Fibroblast of lung (primary cell): ENCODE results near the gene IRAK3.
"Not testable (repeated sequence)": the region's sequence is repeated elsewhere in the genome, so short reads cannot be mapped to it uniquely, and the experiment has no call there.

ENCODE experiments used
- CTCF ChIP-seq, 2 donors: IDR thresholded peaks in 1 of 2; conservative IDR thresholded peaks in 1 of 2; 1 replicate in 1 of 2; 2 replicates in 1 of 2; pipeline ENCODE4 v1.5.1; 2011 to 2012; ENCODE audit warnings: low read length in 2 of 2, control low read depth in 1 of 2, inconsistent platforms in 1 of 2, low read depth in 1 of 2, mild to moderate bottlenecking in 1 of 2
- EZH2 ChIP-seq: IDR thresholded peaks from 2 replicates; pipeline ENCODE4 v1.5.1; 2012; ENCODE audit warnings: low read length, control low read depth, mild to moderate bottlenecking; ENCODE audit errors: missing control alignments

- not testable (repeated sequence) for TF ChIP-seq CTCF (conservative IDR thresholded peaks at IDR 0.05 in 1 of 2, IDR thresholded peaks at IDR 0.05 in 1 of 2; ENCODE audit: low read depth in 1 of 2, low read length in 2 of 2); EZH2
Observed at GRCh38 chr12:66184822-66185221, 4.2 kb upstream of the IRAK3 start.
